HG03571 (cell line): Measurements from ENCODE around the gene OR5K2.

Source experiments
- ATAC-seq: cut with Tn5 transposase; IDR thresholded peaks from one replicate; pipeline ENCODE4 v1.9.1; 2021; ENCODE audit not compliant: unreplicated experiment

OR5K2 gene

DNA sequence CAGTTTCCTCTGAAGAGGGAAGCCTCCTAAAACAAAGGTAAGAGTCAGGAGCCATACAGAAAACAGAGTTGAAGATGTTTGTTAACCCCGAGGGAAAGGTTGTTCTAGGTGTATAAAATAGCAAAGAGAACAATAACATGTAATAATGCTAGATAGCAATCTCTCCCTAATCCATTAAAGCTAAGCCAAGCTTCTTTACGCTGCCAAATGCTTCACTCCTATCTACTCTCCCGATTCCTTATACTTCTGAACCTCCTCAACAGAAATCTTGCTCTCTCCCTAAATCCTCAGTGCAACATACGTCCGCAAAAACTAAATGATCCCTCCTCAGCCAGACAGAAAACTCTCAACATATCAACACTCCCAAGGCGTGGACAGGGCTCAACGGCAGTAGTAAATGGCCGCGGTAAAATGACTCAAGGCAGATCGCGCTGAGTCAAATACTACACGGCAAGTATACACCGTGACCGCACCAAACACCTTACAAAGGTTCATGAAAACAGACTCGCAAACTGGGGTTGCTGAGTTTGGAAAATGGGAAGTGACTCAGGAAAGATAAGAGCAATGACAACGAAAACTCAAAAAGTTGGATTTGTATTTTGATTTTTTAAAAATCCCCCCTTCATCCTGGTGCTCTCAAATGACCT, 24.5 kb downstream of the OR5K2 start:
- ATAC-seq: peak; percentile 38

DNA sequence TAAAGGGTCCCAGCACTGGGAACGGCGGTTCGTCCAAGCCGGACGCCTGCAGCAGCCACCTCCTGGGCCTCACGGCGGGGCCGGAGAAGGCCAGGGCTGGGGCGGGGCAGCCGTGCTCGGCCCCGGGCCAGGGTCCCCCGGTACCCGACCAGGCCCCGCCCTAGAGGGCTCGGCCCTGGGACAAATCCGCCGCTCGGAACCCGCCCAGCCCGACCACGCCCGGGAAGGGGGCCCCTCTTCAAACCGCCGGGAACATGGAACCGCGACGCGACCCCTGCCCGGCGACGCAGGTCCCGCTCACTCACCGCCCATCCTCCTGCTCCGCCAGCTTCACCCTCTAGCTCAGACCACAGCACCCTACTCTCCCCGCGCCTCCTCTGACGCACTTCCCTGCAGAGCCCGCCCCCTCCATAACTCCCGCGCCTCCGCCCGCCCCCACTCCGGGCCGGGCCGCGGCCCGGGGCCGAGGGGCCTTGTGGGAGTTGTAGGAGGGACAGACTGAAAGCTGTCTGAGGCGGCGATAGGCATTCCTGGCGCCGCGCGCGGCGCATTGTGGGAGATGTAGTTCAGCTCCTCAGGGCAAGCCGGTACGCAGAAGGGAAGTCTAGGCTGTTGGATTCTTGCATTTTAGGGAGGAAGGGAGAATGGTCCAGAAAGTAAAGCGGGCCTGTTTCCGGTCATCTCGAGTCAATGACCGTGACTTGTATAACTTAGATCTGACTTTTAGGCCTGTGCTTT, 25.2 kb downstream of the OR5K2 start, which contains the start of gene CLDND1:
Gene CLDND1 (minus strand): TSS at position 359 of the 738 bp plus-strand sequence. CDS start 1,478 bp downstream, outside the sequence.
- peak; percentile 91 for ATAC-seq

DNA sequence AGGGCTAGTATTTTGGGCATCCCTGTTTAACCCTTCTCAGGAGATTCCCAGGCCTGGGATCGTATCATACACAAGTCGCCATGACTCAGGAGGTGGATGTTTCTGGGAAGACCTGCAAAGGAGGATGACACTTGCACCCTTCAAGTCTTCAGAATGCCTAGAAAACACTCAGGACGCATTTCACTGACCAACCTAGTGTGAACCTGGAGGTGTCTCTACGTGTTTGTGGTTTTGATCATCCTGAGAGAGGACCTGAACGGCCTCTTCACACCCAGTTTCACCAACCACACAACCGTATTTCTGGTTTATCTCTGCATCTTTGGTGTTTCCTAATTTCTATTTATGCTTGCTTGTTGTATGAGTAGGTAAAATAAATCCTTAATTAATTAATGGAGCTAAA, 28.0 kb downstream of the OR5K2 start:
- no peak for ATAC-seq

DNA sequence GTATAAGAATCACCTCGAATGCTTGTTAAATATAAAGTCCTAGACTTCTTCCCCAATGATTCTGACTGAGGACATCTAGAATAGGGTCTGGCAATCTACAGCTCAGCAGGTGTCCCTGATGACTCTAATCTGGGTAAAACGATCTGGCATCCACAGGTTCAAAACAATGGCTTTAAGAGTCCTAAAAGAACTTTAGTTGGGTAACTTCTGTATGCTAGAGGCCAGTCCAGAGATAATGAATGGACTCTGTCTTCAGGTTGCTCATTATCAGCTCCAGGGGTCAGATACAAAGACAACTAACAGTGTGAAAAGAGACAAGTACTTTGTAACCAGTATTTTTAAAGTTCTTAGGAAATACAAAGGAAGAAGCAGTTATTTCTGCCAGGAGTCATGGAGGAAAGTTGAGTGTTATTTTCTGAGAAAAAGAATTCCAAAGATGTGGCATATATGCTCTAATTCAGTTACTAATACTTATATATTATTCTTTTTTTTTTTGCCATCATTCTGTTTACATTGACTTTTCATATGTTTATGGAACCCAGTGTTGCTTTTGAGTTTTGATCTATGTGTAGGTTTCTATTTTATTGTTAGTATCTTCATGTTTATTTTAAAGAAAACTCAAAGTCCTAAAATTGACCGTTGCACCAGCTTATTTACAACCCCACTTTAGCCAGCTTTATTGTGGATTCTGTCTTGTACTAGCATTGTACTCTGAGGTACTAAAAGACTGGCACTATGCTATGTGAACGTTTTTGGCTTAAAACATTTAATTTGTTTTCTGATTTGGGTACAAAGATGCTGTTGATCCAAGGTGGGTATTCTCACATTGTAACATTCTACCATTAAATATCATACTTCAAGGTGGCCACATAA, 31.2 kb downstream of the OR5K2 start:
- ATAC-seq: no peak

DNA sequence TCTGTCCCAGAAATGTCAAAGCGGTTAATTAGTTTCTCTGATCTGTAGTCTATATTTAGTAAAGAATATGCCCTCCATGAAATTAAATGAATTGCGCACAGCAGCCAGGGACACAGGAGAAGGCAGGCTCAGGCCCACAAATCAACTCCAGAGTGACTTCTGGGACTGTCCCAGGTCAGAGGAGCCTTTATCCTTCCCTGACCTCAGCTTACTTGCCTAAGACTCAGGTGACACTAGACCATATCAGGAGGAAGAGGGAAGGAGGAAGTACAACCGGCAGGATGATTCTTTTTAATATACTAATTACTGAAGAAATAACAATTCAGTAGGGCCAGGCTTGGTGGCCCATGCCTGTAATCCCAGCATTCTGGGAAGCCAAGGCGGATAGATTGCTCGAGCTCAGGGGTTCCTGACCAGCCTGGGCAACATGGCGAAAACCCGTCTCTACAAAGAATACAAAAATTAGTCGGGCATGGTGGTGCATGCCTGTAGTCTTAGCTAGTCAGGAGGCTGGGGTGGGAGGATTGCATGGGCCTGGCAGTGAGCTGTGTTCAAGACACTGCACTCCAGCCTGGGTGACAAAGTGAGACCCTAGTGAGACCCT, 32.5 kb downstream of the OR5K2 start:
- no peak for ATAC-seq

DNA sequence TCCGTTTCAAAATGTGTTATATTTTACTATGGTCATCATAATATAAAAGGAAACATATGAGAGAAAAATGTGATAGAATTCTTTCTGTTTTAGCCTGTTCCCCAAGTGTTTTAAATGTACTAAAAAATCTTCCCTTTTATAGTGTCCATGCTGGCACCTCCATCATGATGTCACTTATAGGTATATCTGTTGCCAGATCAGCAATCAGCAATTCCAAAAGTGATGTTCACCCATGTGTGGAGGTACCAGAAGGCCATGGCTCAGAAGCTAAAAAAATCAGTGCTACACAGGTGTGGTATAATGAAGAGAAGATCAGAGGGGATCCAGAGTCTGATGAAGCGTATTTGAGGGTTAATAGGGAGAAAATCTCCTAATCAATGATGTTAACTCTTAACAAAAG, 33.2 kb downstream of the OR5K2 start:
- no peak for ATAC-seq

DNA sequence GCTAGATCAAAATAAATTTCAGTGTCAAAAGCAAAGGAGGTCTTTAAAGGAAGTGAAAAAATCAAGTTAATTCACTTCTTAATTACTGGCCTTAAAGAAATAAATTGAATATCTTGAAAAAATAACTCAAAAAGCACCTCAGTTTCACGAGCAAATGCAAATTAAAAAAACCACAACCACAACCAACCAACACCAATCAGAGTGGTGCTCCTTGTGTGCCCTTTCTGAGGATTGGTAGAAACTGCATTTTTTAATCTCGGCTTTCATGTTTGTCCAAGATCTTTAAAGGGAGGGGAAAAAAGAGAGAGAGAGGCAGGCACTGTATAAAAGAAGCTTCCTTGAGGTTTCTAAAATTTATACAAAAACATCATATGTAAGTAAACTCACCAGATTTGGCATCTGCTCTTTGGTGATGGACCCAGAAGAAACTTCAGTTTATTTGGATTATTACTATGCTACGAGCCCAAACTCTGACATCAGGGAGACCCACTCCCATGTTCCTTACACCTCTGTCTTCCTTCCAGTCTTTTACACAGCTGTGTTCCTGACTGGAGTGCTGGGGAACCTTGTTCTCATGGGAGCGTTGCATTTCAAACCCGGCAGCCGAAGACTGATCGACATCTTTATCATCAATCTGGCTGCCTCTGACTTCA, 34.3 kb downstream of the OR5K2 start, which contains the start of gene GPR15:
Gene GPR15 (plus strand): TSS at position 357 of the 653 bp plus-strand sequence. CDS start 56 bp downstream, at position 413.
- peak; percentile 19 for ATAC-seq

DNA sequence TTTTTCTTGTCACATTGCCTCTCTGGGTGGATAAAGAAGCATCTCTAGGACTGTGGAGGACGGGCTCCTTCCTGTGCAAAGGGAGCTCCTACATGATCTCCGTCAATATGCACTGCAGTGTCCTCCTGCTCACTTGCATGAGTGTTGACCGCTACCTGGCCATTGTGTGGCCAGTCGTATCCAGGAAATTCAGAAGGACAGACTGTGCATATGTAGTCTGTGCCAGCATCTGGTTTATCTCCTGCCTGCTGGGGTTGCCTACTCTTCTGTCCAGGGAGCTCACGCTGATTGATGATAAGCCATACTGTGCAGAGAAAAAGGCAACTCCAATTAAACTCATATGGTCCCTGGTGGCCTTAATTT, 34.8 kb downstream of the OR5K2 start:
- ATAC-seq: no peak

DNA sequence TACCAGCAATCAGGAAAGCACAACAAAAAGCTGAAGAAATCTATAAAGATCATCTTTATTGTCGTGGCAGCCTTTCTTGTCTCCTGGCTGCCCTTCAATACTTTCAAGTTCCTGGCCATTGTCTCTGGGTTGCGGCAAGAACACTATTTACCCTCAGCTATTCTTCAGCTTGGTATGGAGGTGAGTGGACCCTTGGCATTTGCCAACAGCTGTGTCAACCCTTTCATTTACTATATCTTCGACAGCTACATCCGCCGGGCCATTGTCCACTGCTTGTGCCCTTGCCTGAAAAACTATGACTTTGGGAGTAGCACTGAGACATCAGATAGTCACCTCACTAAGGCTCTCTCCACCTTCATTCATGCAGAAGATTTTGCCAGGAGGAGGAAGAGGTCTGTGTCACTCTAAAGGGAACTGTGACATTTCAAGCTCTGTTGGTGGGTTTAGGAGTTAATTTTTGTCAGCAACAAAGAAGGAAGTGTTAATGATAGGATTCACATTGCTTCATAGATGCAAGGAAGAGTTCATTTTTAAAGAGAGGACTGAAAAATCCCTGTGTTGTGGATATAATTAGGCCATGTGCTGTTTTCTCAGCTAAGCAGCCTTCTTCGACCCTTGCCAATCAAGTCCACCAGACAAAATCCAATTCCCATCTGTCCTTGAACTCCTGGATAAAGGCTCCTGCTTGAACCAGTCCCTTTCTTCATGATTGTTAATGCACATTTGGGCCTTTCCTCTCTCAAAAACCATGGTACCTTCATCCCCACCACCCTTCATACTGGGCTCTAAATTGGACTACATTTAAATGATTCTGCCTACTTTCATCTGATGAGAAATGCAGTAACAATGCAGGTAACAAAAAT, 35.5 kb downstream of the OR5K2 start:
- ATAC-seq: no peak

DNA sequence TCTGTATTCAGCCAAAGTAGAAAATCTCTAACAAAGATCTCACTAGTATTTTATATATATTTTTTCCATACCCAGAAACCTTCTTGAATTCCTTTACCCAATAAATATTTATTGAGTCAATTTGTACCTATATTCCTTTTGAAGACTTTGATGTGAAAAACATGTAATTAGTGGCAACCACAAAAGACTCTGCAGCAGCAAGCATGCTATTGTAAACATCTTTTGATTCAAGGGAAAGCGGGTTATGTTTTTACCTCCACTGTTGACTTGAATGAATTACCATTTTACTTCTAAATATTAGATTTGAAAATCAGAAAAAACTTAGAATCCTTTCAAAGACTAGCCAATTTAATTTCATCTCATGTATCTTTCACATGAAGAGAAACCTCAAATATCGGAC, 36.7 kb downstream of the OR5K2 start:
- no peak for ATAC-seq

DNA sequence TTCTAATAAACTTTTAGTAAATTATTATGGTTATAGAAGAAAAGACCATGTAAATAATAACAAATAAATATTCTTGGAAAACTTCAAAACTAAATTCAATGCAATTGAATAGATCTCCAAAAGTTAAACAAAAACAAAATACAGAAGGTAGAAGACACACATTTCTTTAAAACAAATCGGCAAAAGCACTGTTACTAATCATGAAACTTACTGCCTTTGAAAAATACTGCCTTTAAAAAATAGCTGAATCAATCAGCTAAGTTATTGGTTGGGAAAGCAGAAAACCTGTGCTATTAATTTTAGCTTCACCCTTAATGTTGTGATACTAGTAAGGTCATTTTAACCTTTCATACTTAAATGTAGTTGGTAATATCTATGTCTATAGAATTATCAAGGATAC, 37.3 kb downstream of the OR5K2 start:
- no peak for ATAC-seq

DNA sequence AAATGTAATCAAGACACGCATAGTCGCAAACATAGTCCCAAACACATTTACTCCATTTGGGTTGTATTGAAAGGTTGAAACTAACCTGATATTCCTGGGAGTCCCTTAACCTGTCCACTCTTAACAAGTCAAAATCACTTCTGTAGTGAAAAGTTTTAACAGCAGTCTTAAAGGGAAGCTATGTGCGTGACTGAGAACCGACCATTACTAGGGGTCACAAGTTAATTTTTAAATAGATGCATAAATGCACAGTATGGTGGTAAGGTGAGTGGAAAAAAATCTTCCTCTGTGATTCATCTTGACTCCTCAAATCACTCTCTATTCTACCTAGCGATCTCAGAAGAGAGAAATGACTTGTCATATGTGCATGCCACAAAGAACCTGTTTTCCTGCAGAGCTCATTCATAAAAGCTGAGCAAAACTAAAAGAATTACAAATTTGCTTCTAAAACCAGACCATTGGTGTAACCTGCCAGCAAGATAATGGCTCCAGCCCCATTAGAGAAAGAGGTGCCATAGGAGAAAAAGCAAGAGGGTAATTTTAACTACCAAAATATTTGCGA, 39.1 kb downstream of the OR5K2 start:
- ATAC-seq: peak; percentile 75

DNA sequence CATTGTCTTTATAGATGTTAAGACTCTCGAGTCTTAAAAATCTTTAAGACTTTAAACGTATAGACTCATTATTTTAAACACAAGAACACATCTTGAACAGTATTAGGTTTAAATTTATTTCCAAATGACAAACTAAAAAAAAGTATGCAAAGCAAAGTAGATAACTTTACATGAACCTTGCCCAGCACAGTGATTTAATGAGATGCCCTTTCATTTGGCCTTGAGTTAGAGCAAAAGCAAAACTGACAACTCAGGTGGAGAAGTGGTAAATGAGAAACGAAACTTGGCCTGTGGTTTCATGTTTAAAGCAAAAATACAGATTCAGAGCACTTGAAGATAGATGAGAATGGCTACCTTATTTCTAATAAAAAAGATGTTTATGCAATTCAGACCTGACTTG, 42.9 kb downstream of the OR5K2 start:
- peak; percentile 51 for ATAC-seq

DNA sequence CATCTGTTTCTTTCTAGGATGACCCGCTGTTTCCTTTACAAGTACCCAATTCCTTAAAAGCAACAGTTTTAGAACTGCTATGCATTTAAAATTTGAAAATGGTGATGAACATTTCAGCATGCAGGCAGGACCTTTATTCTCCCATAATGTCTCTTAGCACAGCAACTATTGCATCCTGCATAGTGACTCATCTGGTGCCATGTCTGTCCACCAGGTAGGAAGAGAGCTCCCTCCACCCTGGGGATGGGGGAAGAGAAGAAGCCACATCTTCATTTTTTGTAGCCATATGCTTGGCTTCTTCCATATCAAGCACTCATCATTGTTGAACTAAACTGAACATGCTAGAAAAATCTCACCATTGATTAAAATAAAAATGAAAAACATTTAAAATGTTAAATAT, 44.2 kb downstream of the OR5K2 start:
- ATAC-seq: no peak

DNA sequence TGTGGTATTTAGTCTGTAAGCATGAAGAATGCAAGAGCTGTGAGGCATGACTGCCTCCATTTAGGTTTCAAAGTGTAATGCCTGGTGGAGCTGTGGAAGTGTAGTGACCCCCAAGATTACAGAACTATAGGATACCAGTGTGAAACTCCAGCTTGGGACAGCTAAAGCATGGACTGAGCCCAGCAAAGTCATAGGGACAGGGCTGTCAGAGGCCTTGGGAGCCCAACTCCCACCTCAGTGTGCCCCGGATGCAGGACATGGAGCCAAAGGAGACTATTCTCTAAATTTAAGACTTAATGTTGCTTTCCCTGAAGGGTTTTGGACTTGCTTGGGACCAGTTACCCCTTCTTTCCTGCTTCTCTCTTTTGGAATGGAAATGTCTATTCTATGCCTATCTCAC, 45.1 kb downstream of the OR5K2 start:
- ATAC-seq: no peak

DNA sequence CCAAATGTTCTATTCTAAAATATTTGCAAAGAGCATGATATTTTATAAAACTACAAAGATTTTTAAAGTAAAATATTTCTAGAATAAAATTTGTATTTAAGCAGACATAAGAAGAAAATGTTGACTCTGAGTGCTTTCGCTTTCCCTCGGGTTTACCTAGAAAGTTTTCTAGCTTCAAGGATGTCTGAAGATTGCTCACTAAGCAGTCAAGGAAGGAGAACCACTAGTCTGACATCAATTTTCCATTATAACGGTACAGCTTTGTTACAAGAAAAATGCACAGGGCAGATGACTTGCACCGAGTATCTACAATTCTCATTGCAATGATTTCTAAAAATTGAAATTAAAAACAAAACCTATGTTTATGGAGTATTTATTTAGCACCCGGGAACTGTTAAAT, 48.5 kb downstream of the OR5K2 start:
- peak; percentile 46 for ATAC-seq
